GM23338 (cell line): ENCODE results near the gene ANKRD11. TPM values are rescaled to one million over a fixed set of nuclear protein-coding genes. Genes with fewer than 3 reads are reported as not detected.

Source experiments
- ATAC-seq: fragments of 200-7000 bp; cut with Tn5 transposase; 3 replicates; pipeline ENCODE4 v1.9.1; 2020
- DNase-seq: peaks from one replicate; pipeline ENCODE4 v3.0.0-alpha.2; 2015; ENCODE audit warnings: low spot score
- H2AFZ ChIP-seq: fragments of 200-600 bp; sonication (generic); 2 replicates; pipeline ENCODE4 v1.8.0; 2016; ENCODE audit warnings: antibody characterized with exemption, mild to moderate bottlenecking, moderate library complexity
- H3F3A ChIP-seq: fragments of 200-600 bp; sonication (generic); replicated peaks from 2 replicates; pipeline ENCODE4 v1.8.0; 2017; ENCODE audit warnings: antibody characterized with exemption, mixed run types, low read depth
- H3K27ac ChIP-seq: fragments of 200-600 bp; sonication (generic); 2 replicates; pipeline ENCODE4 v1.6.1; 2016; ENCODE audit warnings: low read depth
- H3K27me3 ChIP-seq: fragments of 200-600 bp; sonication (generic); 2 replicates; pipeline ENCODE4 v1.8.0; 2016; ENCODE audit warnings: mild to moderate bottlenecking, mixed run types, moderate library complexity; ENCODE audit not compliant: insufficient read depth
- H3K36me3 ChIP-seq: fragments of 200-600 bp; sonication (generic); 2 replicates; pipeline ENCODE4 v1.8.0; 2016; ENCODE audit warnings: mild to moderate bottlenecking; ENCODE audit not compliant: insufficient read depth
- H3K4me1 ChIP-seq: fragments of 200-600 bp; sonication (generic); 2 replicates; pipeline ENCODE4 v1.8.0; 2016; ENCODE audit warnings: mild to moderate bottlenecking, moderate library complexity; ENCODE audit not compliant: insufficient read depth
- H3K4me2 ChIP-seq: fragments of 200-600 bp; sonication (generic); 2 replicates; pipeline ENCODE4 v1.7.1; 2017; ENCODE audit warnings: mixed run types
- H3K4me3 ChIP-seq: fragments of 200-600 bp; sonication (generic); 2 replicates; pipeline ENCODE4 v1.6.1; 2016; ENCODE audit warnings: mixed run types
- H3K79me2 ChIP-seq: fragments of 200-600 bp; sonication (generic); replicated peaks from 2 replicates; pipeline ENCODE4 v1.8.0; 2017; ENCODE audit warnings: mild to moderate bottlenecking; ENCODE audit not compliant: insufficient read depth
- H3K9me2 ChIP-seq: fragments of 200-600 bp; sonication (generic); 2 replicates; pipeline ENCODE4 v1.8.0; 2017; ENCODE audit not compliant: insufficient read depth
- H4K20me1 ChIP-seq: fragments of 200-600 bp; sonication (generic); replicated peaks from 2 replicates; pipeline ENCODE4 v1.8.0; 2017; ENCODE audit warnings: mild to moderate bottlenecking; ENCODE audit not compliant: insufficient read depth
- H3K27ac Mint-ChIP-seq: 2 replicates; pipeline ENCODE4 v1.8.0; 2020; ENCODE audit warnings: inconsistent platforms, mild to moderate bottlenecking, moderate library complexity, mixed read lengths
- H3K27me3 Mint-ChIP-seq: 3 replicates; pipeline ENCODE4 v1.8.0; 2022; ENCODE audit warnings: low read depth, mild to moderate bottlenecking, moderate library complexity, mixed read lengths, inconsistent platforms; ENCODE audit not compliant: insufficient read depth, poor library complexity
- H3K36me3 Mint-ChIP-seq: 3 replicates; pipeline ENCODE4 v1.8.0; 2021; ENCODE audit warnings: low read depth, mild to moderate bottlenecking, inconsistent platforms, moderate library complexity, mixed read lengths
- H3K4me1 Mint-ChIP-seq: 3 replicates; pipeline ENCODE4 v1.8.0; 2020; ENCODE audit warnings: mild to moderate bottlenecking, inconsistent platforms, mixed read lengths
- H3K4me3 Mint-ChIP-seq: 3 replicates; pipeline ENCODE4 v1.8.0; 2021; ENCODE audit warnings: moderate library complexity, mild to moderate bottlenecking, inconsistent platforms, mixed read lengths
- H3K9me3 Mint-ChIP-seq: 3 replicates; pipeline ENCODE4 v1.8.0; 2020; ENCODE audit warnings: moderate library complexity, mild to moderate bottlenecking, inconsistent platforms, mixed read lengths
- CREB1 ChIP-seq: fragments of 250-450 bp; sonication (Bioruptor Pico); IDR thresholded peaks from 2 replicates; pipeline ENCODE4 v1.5.0; 2020; ENCODE audit warnings: low read depth, mild to moderate bottlenecking, moderate library complexity
- EZH2 ChIP-seq: fragments of 200-600 bp; sonication (generic); IDR thresholded peaks from one replicate; pipeline ENCODE4 v1.8.0; 2017; ENCODE audit warnings: antibody characterized with exemption, mild to moderate bottlenecking, low read depth; ENCODE audit not compliant: unreplicated experiment
- EZH2phosphoT487 ChIP-seq: fragments of 200-600 bp; sonication (generic); IDR thresholded peaks from one replicate; pipeline ENCODE4 v1.8.1; 2018; ENCODE audit warnings: antibody characterized with exemption; ENCODE audit not compliant: unreplicated experiment
- JUNB ChIP-seq: IDR thresholded peaks from one replicate; pipeline ENCODE4 v1.6.1; 2016; ENCODE audit warnings: antibody characterized with exemption; ENCODE audit not compliant: unreplicated experiment
- NANOG ChIP-seq: IDR thresholded peaks from 2 replicates; pipeline ENCODE4 v1.6.1; 2016; ENCODE audit warnings: antibody characterized with exemption, borderline replicate concordance
- POLR2AphosphoS5 ChIP-seq: IDR thresholded peaks from 2 replicates; pipeline ENCODE4 v1.6.1; 2016; ENCODE audit warnings: antibody characterized with exemption, low read depth
- STAT1 ChIP-seq: IDR thresholded peaks from one replicate; pipeline ENCODE4 v1.6.1; 2016; ENCODE audit warnings: antibody characterized with exemption; ENCODE audit not compliant: unreplicated experiment
- ZNF114 ChIP-seq: fragments of 250-450 bp; sonication (Bioruptor Pico); IDR thresholded peaks from 2 replicates; pipeline ENCODE4 v1.5.0; 2020; ENCODE audit warnings: mild to moderate bottlenecking, moderate library complexity
- ZNF331 ChIP-seq: fragments of 250-450 bp; sonication (Bioruptor Pico); IDR thresholded peaks from 2 replicates; pipeline ENCODE4 v1.5.0; 2020; ENCODE audit warnings: low read depth, mild to moderate bottlenecking, moderate library complexity
- ZNF462 ChIP-seq: fragments of 250-450 bp; sonication (Bioruptor Pico); IDR thresholded peaks from 2 replicates; pipeline ENCODE4 v1.5.0; 2020; ENCODE audit warnings: mild to moderate bottlenecking, moderate library complexity
- polyA plus RNA-seq: library from polyadenylated mRNA; unstranded; fragments of >200 nt; fragmentation: Nextera tagmentation; extraction: Ambion mirVana; gene quantifications from 2 replicates; pipeline ENCODE4 v1.2.1, GENCODE V29; 2016
- total RNA-seq: library from RNA; depleted of rRNA; stranded (reverse); fragments of >200 nt; shearing (Covaris generic); gene quantifications from 2 replicates; pipeline ENCODE4 v1.2.3, GENCODE V29; 2014
- TF ChIP-seq, protein P1 (sequence below): IDR thresholded peaks from one replicate; pipeline ENCODE4 v1.6.1; 2018; ENCODE audit warnings: antibody characterized with exemption; ENCODE audit not compliant: unreplicated experiment
- TF ChIP-seq, protein P2 (sequence below): IDR thresholded peaks from 2 replicates; pipeline ENCODE4 v1.6.1; 2016; ENCODE audit warnings: antibody characterized with exemption
- TF ChIP-seq, protein P3 (sequence below), 2 experiments: fragments of 200-600 bp in 1 of 2; sonication (generic) in 1 of 2; conservative IDR thresholded peaks; 2 replicates each; pipeline versions ENCODE4 v1.5.1 to v1.6.1; 2016 to 2017; ENCODE audit warnings: antibody characterized with exemption in 2 of 2, low read depth in 2 of 2, mild to moderate bottlenecking in 2 of 2, moderate library complexity in 1 of 2

ANKRD11 gene
- total and polyA plus RNA-seq, 2 experiments from 2014 or later = 130 to 159 TPM

DNA sequence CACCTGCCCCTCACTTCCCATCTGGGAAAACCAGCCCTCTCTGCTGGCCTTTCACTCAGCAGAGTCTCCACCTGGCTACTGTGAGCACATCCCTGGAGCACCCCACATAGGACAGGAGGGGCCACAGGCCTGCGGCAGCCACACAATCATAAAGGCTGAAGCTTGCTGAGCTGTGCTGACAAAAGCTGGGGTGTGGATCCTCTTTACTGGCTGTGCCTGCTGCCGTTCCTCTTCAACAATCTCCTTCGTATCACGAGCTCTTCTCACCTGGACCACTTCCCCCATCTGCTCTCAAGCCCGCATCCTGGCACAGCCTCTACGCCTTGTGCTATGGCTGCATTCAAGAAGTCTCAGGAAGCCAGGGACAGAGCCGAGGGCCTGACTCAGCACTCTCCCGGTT, 186.7 kb downstream of the ANKRD11 start (continued):
- no peak for TF ChIP-seq EZH2
- TF ChIP-seq EZH2phosphoT487 = no peak

GRCh38 chr16:89300976-89301360, 189.4 kb downstream of the ANKRD11 start:
- H3K4me1 ChIP-seq = peaks cover 13% of the 10 kb centered on the region
- H4K20me1 ChIP-seq = peaks cover 40% of the 10 kb centered on the region
- Mint-ChIP-seq H3K27ac (peak overlapping the region; percentile 68), H3K27me3 (peaks cover 35% of the 10 kb centered on the region), H3K4me1 (peaks cover 30% of the 10 kb centered on the region), H3K36me3 (peaks cover 45% of the 10 kb centered on the region), H3K9me3 (no peaks in the 10 kb centered on the region; the same call in 1 of the 3 replicates), H3K4me3 (no peak overlapping the region)
- no peaks in the 10 kb centered on the region for H3K36me3 ChIP-seq
- peaks cover 12% of the 10 kb centered on the region; the same call in 1 of the 2 replicates for H3F3A ChIP-seq
- H2AFZ ChIP-seq = no peak overlapping the region
- no peak overlapping the region for H3K4me2 ChIP-seq
- no peak overlapping the region for H3K27ac ChIP-seq
- no peak overlapping the region for H3K4me3 ChIP-seq
- ATAC-seq = no peak
- no peaks in the 10 kb centered on the region for H3K27me3 ChIP-seq
- H3K9me2 ChIP-seq = no peaks in the 10 kb centered on the region
- peaks cover 76% of the 10 kb centered on the region for H3K79me2 ChIP-seq
- no peak for DNase-seq
- no peak for TF ChIP-seq POLR2AphosphoS5
- TF ChIP-seq, protein P1, sequence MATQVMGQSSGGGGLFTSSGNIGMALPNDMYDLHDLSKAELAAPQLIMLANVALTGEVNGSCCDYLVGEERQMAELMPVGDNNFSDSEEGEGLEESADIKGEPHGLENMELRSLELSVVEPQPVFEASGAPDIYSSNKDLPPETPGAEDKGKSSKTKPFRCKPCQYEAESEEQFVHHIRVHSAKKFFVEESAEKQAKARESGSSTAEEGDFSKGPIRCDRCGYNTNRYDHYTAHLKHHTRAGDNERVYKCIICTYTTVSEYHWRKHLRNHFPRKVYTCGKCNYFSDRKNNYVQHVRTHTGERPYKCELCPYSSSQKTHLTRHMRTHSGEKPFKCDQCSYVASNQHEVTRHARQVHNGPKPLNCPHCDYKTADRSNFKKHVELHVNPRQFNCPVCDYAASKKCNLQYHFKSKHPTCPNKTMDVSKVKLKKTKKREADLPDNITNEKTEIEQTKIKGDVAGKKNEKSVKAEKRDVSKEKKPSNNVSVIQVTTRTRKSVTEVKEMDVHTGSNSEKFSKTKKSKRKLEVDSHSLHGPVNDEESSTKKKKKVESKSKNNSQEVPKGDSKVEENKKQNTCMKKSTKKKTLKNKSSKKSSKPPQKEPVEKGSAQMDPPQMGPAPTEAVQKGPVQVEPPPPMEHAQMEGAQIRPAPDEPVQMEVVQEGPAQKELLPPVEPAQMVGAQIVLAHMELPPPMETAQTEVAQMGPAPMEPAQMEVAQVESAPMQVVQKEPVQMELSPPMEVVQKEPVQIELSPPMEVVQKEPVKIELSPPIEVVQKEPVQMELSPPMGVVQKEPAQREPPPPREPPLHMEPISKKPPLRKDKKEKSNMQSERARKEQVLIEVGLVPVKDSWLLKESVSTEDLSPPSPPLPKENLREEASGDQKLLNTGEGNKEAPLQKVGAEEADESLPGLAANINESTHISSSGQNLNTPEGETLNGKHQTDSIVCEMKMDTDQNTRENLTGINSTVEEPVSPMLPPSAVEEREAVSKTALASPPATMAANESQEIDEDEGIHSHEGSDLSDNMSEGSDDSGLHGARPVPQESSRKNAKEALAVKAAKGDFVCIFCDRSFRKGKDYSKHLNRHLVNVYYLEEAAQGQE = no peak
- TF ChIP-seq NANOG = no peak
- no peak for TF ChIP-seq ZNF331 (CRISPR knock-in tag)
- no peak for TF ChIP-seq STAT1
- TF ChIP-seq, protein P2, sequence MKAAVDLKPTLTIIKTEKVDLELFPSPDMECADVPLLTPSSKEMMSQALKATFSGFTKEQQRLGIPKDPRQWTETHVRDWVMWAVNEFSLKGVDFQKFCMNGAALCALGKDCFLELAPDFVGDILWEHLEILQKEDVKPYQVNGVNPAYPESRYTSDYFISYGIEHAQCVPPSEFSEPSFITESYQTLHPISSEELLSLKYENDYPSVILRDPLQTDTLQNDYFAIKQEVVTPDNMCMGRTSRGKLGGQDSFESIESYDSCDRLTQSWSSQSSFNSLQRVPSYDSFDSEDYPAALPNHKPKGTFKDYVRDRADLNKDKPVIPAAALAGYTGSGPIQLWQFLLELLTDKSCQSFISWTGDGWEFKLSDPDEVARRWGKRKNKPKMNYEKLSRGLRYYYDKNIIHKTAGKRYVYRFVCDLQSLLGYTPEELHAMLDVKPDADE = no peak
- no peak for TF ChIP-seq ZNF114 (CRISPR knock-in tag)
- no peak for TF ChIP-seq JUNB
- TF ChIP-seq EZH2 = no peak
- no peak for TF ChIP-seq CREB1 (CRISPR knock-in tag)
- TF ChIP-seq, protein P3, sequence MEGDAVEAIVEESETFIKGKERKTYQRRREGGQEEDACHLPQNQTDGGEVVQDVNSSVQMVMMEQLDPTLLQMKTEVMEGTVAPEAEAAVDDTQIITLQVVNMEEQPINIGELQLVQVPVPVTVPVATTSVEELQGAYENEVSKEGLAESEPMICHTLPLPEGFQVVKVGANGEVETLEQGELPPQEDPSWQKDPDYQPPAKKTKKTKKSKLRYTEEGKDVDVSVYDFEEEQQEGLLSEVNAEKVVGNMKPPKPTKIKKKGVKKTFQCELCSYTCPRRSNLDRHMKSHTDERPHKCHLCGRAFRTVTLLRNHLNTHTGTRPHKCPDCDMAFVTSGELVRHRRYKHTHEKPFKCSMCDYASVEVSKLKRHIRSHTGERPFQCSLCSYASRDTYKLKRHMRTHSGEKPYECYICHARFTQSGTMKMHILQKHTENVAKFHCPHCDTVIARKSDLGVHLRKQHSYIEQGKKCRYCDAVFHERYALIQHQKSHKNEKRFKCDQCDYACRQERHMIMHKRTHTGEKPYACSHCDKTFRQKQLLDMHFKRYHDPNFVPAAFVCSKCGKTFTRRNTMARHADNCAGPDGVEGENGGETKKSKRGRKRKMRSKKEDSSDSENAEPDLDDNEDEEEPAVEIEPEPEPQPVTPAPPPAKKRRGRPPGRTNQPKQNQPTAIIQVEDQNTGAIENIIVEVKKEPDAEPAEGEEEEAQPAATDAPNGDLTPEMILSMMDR (conservative IDR thresholded peaks at IDR 0.05; ENCODE audit: low read depth in 2 of 2) = no peak
- no peak for TF ChIP-seq ZNF462 (CRISPR knock-in tag)
- TF ChIP-seq EZH2phosphoT487 = no peak
